Lower leg skin (tissue), 3 donors: ENCODE measurements around the gene CPT1A.

Source experiments
- CTCF ChIP-seq, 3 donors: fragments of 450-650 bp; IDR thresholded peaks; one replicate each; pipeline ENCODE4 v1.5.1; 2016; ENCODE audit warnings: antibody characterized with exemption in 3 of 3, mild to moderate bottlenecking in 3 of 3, moderate library complexity in 2 of 3
- POLR2A ChIP-seq, 2 donors: fragments of 450-650 bp; IDR thresholded peaks; one replicate each; pipeline ENCODE4 v1.6.1; 2016 to 2017; ENCODE audit warnings: antibody characterized with exemption in 2 of 2, mild to moderate bottlenecking in 1 of 2, moderate library complexity in 1 of 2

- TF ChIP-seq CTCF (IDR thresholded peaks at IDR 0.05), result no peak
- TF ChIP-seq POLR2A (IDR thresholded peaks at IDR 0.05), result no peak
Observed at GRCh38 chr11:68764746-68765145, 77.0 kb downstream of the CPT1A start.
